ENCODE results near the gene SDK2. TPM values are rescaled to one million over a fixed set of nuclear protein-coding genes. Genes with fewer than 3 reads are reported as not detected.

Gene SDK2
- polyA plus RNA-seq, 3 donors, result 0.01 TPM; not detected in 2

- 91% methylated on average over 13 of the region's 13 CpGs for WGBS (ENCODE audit: insufficient coverage)
- H3K36me3 ChIP-seq (replicated peaks in 1 of 2; ENCODE audit: control insufficient read depth in 1 of 2, insufficient read depth in 2 of 2, low read length in 2 of 2), result no peaks in the 10 kb centered on the region
- intact Hi-C loops (cut with micrococcal nuclease), result no loop called here
- no peak for DNase-seq
- H3K9me3 ChIP-seq (replicated peaks in 1 of 2; ENCODE audit: control insufficient read depth in 1 of 2, insufficient read depth in 1 of 2, low read length in 2 of 2), result no peaks in the 10 kb centered on the region
- no peak overlapping the region for H3K4me3 ChIP-seq (replicated peaks in 1 of 3; ENCODE audit: low read depth in 2 of 3, low read length in 3 of 3)
- no peak for TF ChIP-seq CTCF (IDR thresholded peaks at IDR 0.05)
- H4K20me1 ChIP-seq (ENCODE audit: insufficient read depth, low read length), result no peaks in the 10 kb centered on the region
- H3K27me3 ChIP-seq (ENCODE audit: control insufficient read depth in 2 of 2, insufficient read depth in 2 of 2, low read length in 2 of 2), result no peaks in the 10 kb centered on the region
- H3K79me2 ChIP-seq (ENCODE audit: insufficient read depth, low read length), result no peaks in the 10 kb centered on the region
- no peaks in the 10 kb centered on the region for H3K4me1 ChIP-seq (ENCODE audit: control insufficient read depth in 1 of 2, insufficient read depth in 2 of 2, low read length in 2 of 2)
- no peak overlapping the region for H2AFZ ChIP-seq (ENCODE audit: insufficient read depth, low read depth, low read length, poor library complexity, severe bottlenecking)
- Mint-ChIP-seq H3K4me3 (no peak overlapping the region), H3K27me3 (ENCODE audit: low read depth in 3 of 3) (peaks cover 2 to 6% (median 6%) of the 10 kb centered on the region in 3 donors), H3K27ac (no peak overlapping the region), H3K36me3 (no peaks in the 10 kb centered on the region), H3K9me3 (peaks cover 0 to 4% (median 0%) of the 10 kb centered on the region in 7 donors), H3K4me1 (no peaks in the 10 kb centered on the region)
- no peak overlapping the region for H3K27ac ChIP-seq (ENCODE audit: low read depth in 1 of 2, low read length in 2 of 2)
- H3K4me2 ChIP-seq (replicated peaks; ENCODE audit: extremely low read depth, low read length, poor library complexity, severe bottlenecking), result no peak overlapping the region
- no peak overlapping the region for H3K9ac ChIP-seq (ENCODE audit: insufficient read depth, low read length, poor library complexity, severe bottlenecking)
Measured at GRCh38 chr17:73598212-73598611, 46.0 kb downstream of the SDK2 start.

GRCh38 chr17:73595931-73596330 lies 48.3 kb downstream of the SDK2 start:
- Histone ChIP-seq H3K27me3 (ENCODE audit: control insufficient read depth in 2 of 2, insufficient read depth in 2 of 2, low read length in 2 of 2) (peaks cover 0 to 6% of the 10 kb centered on the region in 2 donors), H3K36me3 (replicated peaks in 1 of 2; ENCODE audit: control insufficient read depth in 1 of 2, insufficient read depth in 2 of 2, low read length in 2 of 2) (no peaks in the 10 kb centered on the region), H3K9me3 (replicated peaks in 1 of 2; ENCODE audit: control insufficient read depth in 1 of 2, insufficient read depth in 1 of 2, low read length in 2 of 2) (no peaks in the 10 kb centered on the region), H3K4me2 (replicated peaks; ENCODE audit: extremely low read depth, low read length, poor library complexity, severe bottlenecking) (no peak overlapping the region), H3K4me1 (ENCODE audit: control insufficient read depth in 1 of 2, insufficient read depth in 2 of 2, low read length in 2 of 2) (peaks cover 0 to 2% of the 10 kb centered on the region in 2 donors), H2AFZ (ENCODE audit: insufficient read depth, low read depth, low read length, poor library complexity, severe bottlenecking) (no peak overlapping the region), H3K27ac (ENCODE audit: low read depth in 1 of 2, low read length in 2 of 2) (no peak overlapping the region), H3K9ac (ENCODE audit: insufficient read depth, low read length, poor library complexity, severe bottlenecking) (no peak overlapping the region), H4K20me1 (ENCODE audit: insufficient read depth, low read length) (no peaks in the 10 kb centered on the region), H3K79me2 (ENCODE audit: insufficient read depth, low read length) (no peaks in the 10 kb centered on the region), H3K4me3 (replicated peaks in 1 of 3; ENCODE audit: low read depth in 2 of 3, low read length in 3 of 3) (no peak overlapping the region)
- intact Hi-C loops (cut with micrococcal nuclease), result no loop called here
- H3K36me3 Mint-ChIP-seq, result no peaks in the 10 kb centered on the region
- peaks cover 11 to 20% (median 18%) of the 10 kb centered on the region in 3 donors for H3K27me3 Mint-ChIP-seq (ENCODE audit: low read depth in 3 of 3)
- no peak overlapping the region for H3K27ac Mint-ChIP-seq
- WGBS (ENCODE audit: insufficient coverage), result 61% methylated on average over 4 of the region's 7 CpGs
- DNase-seq, result no peak
- TF ChIP-seq CTCF (IDR thresholded peaks at IDR 0.05), result no peak
- H3K4me3 Mint-ChIP-seq, result no peak overlapping the region
- H3K4me1 Mint-ChIP-seq, result peaks cover 14% of the 10 kb centered on the region
- H3K9me3 Mint-ChIP-seq, result peaks cover 0 to 1% (median 0%) of the 10 kb centered on the region in 7 donors
